ENCODE data around the gene THTPA. TPM values are rescaled to one million over a fixed set of nuclear protein-coding genes. Genes with fewer than 3 reads are reported as not detected.

The THTPA gene
- total RNA-seq, 1 donor from 2014 or later = 6.9 TPM

DNA sequence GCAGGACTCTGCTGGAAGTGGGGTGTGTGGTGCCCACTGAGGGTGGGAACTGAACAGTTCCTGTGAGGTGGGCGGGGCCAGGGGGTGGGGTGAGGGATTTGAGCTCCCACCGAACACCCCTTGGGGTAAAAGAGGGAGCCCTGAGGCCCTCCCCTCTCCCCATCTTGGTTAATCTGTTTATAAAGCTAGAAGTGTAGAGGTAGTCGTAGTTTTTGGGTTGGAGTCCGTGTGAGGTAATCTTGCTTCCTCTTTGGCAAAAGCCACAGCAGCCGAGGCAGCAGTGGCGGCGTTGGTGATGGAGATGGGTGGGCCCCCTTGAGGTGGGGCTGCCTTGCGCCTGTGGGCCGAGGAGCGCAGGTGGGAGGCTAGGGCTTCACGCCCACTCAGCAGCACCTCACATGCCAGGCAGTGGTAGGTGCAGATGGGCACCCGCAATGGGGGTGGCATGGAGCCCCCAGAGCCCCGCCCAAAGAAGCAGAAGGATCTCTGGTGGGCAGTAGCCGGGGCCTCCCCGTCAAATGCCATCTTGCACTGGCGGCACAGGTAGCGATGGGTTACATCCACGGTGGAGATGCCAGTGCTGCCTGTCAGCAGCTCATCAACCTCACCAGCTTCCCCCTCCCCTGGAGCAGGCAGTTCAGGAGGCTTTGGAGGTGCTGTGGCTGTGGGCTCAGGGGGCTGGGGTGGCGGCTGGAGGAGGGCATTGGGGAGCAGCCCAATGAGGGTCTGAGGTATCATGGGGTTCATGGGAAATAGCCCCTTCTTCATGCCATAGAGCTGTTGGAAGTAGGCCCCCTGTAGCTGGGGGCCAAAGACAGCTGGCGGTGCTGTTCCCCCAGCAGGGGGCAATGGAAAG is 34.1 kb upstream of the THTPA start:
- peaks cover 11% of the 10 kb centered on the region for H3K27me3 Mint-ChIP-seq (ENCODE audit: unreplicated experiment)
- H3K9me3 Mint-ChIP-seq (ENCODE audit: unreplicated experiment) = no peaks in the 10 kb centered on the region
- H3K4me3 Mint-ChIP-seq (ENCODE audit: unreplicated experiment) = no peak overlapping the region
- DNase-seq (ENCODE audit: low spot score) = no peak
- TF ChIP-seq, protein P1, sequence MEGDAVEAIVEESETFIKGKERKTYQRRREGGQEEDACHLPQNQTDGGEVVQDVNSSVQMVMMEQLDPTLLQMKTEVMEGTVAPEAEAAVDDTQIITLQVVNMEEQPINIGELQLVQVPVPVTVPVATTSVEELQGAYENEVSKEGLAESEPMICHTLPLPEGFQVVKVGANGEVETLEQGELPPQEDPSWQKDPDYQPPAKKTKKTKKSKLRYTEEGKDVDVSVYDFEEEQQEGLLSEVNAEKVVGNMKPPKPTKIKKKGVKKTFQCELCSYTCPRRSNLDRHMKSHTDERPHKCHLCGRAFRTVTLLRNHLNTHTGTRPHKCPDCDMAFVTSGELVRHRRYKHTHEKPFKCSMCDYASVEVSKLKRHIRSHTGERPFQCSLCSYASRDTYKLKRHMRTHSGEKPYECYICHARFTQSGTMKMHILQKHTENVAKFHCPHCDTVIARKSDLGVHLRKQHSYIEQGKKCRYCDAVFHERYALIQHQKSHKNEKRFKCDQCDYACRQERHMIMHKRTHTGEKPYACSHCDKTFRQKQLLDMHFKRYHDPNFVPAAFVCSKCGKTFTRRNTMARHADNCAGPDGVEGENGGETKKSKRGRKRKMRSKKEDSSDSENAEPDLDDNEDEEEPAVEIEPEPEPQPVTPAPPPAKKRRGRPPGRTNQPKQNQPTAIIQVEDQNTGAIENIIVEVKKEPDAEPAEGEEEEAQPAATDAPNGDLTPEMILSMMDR (IDR thresholded peaks at IDR 0.05; ENCODE audit: unreplicated experiment) = no peak
- H3K36me3 Mint-ChIP-seq (ENCODE audit: low read depth, unreplicated experiment) = peaks cover 28% of the 10 kb centered on the region
- peaks cover 8% of the 10 kb centered on the region for H3K4me1 Mint-ChIP-seq (ENCODE audit: unreplicated experiment)
- no peak overlapping the region for H3K27ac Mint-ChIP-seq (ENCODE audit: unreplicated experiment)

DNA sequence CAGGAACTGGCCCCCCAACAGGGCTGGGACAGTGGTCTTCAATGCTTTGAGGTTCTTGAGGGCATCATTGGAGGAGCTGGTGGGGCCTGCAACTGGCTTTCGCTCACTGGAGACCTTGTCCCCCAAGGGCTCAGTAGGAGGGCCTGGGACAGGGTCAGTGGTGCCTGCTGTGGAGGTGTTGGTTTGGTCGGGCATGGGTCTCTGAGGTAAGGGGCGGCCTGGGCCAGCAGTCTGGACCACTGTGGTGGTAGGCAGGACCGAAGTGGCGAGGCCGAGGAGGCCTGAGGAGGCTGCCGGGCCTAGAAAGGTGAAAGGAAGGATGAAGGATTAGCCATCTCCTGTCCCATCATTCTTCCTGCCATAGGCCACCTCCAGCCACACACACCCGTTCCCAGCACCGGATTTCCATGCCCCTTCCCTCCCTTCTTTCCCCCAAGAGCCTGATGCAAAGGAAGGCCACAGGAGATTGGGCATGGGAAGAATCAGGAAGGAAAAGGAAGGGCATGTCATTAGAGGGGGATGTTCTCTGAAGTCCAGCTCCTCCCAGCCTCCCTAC is 33.4 kb upstream of the THTPA start:
- DNase-seq (ENCODE audit: low spot score) = no peak
- Mint-ChIP-seq H3K9me3 (ENCODE audit: unreplicated experiment) (no peaks in the 10 kb centered on the region), H3K27ac (ENCODE audit: unreplicated experiment) (no peak overlapping the region), H3K4me1 (ENCODE audit: unreplicated experiment) (peaks cover 8% of the 10 kb centered on the region), H3K27me3 (ENCODE audit: unreplicated experiment) (peaks cover 15% of the 10 kb centered on the region), H3K36me3 (ENCODE audit: low read depth, unreplicated experiment) (peaks cover 33% of the 10 kb centered on the region), H3K4me3 (ENCODE audit: unreplicated experiment) (no peak overlapping the region)
- TF ChIP-seq, protein P1 (IDR thresholded peaks at IDR 0.05; ENCODE audit: unreplicated experiment) = no peak

DNA sequence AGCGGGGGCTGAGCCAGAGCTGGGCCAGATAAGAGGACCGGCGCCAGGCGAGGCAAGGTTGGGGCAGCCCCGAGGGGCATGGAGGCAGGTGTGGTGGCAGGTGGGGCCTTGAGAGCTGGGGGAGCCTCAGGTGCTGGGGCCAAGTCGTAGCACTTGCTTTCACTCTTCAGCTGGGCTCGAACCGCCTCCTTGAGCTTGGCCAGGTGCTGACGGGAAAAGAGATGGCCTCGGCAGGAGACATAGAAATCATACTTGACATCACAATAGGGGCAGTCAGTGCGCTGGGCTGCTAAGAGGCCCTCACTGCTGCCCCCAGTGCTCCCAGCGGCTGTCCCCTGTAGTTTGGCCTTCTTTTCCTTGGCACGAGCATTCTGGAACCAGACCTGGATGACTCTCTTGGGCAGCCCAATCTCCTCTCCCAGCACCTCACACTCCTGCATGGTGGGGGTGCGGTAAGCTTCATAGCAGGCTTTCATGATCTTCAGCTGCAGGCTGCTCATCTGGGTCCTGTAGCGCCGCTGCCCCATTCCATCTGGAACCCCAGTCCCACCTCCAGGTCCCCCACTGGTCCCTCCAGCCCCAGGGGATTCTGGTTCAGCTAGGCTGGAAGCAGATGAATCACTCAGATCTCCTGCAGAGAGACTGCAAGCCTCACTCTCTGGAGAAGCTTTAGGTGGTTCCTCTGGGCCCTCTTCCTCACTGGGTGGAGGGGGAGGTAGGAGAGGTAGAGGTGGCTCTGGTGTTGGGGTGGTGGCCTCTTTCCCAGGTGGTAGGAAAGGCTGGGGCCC is 32.6 kb upstream of the THTPA start:
- Mint-ChIP-seq H3K4me3 (ENCODE audit: unreplicated experiment) (no peak overlapping the region), H3K27ac (ENCODE audit: unreplicated experiment) (no peak overlapping the region), H3K36me3 (ENCODE audit: low read depth, unreplicated experiment) (peaks cover 38% of the 10 kb centered on the region), H3K4me1 (ENCODE audit: unreplicated experiment) (peaks cover 11% of the 10 kb centered on the region), H3K27me3 (ENCODE audit: unreplicated experiment) (peaks cover 18% of the 10 kb centered on the region), H3K9me3 (ENCODE audit: unreplicated experiment) (no peaks in the 10 kb centered on the region)
- DNase-seq (ENCODE audit: low spot score) = no peak
- TF ChIP-seq, protein P1 (IDR thresholded peaks at IDR 0.05; ENCODE audit: unreplicated experiment) = no peak

DNA sequence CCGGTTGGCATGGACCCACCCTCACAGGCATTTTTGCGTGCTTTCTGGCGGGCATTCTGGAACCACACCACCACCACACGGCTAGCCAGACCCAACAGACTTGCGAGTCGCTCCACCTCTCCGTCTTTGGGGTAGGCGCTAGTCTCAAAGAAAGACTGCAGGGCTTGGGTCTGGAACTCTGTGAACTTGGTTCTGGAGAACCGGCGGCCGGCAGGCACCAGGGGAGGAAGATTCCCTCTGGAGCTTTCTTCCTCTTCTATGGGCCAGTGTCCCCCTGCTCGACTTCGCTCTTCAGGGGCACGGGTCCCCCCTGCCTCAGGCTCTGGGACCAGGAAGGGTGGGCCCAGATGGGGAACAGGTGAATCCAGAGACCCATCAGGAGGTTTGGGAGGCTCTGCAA is 31.1 kb upstream of the THTPA start:
- Mint-ChIP-seq H3K4me3 (ENCODE audit: unreplicated experiment) (no peak overlapping the region), H3K27ac (ENCODE audit: unreplicated experiment) (no peak overlapping the region), H3K36me3 (ENCODE audit: low read depth, unreplicated experiment) (peaks cover 41% of the 10 kb centered on the region), H3K4me1 (ENCODE audit: unreplicated experiment) (peaks cover 24% of the 10 kb centered on the region), H3K27me3 (ENCODE audit: unreplicated experiment) (peaks cover 20% of the 10 kb centered on the region), H3K9me3 (ENCODE audit: unreplicated experiment) (no peaks in the 10 kb centered on the region)
- DNase-seq (ENCODE audit: low spot score) = no peak
- TF ChIP-seq, protein P1 (IDR thresholded peaks at IDR 0.05; ENCODE audit: unreplicated experiment) = no peak
